Lung (tissue), 12 donors: Measurements from ENCODE around the gene PCSK1. TPM values are rescaled to one million over a fixed set of nuclear protein-coding genes. Genes with fewer than 3 reads are reported as not detected.

ENCODE experiments used
- ATAC-seq: fragments of 200-7000 bp; cut with Tn5 transposase; one replicate; pipeline ENCODE4 v1.9.1; 2020; ENCODE audit warnings: moderate number of reproducible peaks; ENCODE audit not compliant: insufficient read depth, low FRiP score
- DNase-seq, 3 donors: peaks; one replicate each; pipeline ENCODE4 v3.0.0-alpha.2; 2013 to 2017
- H3K27ac ChIP-seq, 2 donors: one replicate each; pipeline ENCODE4 v1.5.1; 2013; ENCODE audit warnings: mild to moderate bottlenecking in 2 of 2, moderate library complexity in 2 of 2, control low read depth in 1 of 2, inconsistent platforms in 1 of 2, low read depth in 1 of 2, low read length in 1 of 2
- H3K27me3 ChIP-seq, 3 donors: one replicate each; pipeline ENCODE4 v1.5.1; 2013; ENCODE audit warnings: low read length in 2 of 3; ENCODE audit not compliant: control insufficient read depth in 3 of 3, insufficient read depth in 3 of 3
- H3K36me3 ChIP-seq, 4 donors: one replicate each; pipeline ENCODE4 v1.5.1; 2013; ENCODE audit warnings: low read length in 4 of 4, mild to moderate bottlenecking in 1 of 4, moderate library complexity in 1 of 4; ENCODE audit not compliant: control insufficient read depth in 4 of 4, insufficient read depth in 4 of 4
- H3K4me1 ChIP-seq, 5 donors: one replicate each; pipeline ENCODE4 v1.5.1; 2013; ENCODE audit warnings: low read length in 5 of 5, mild to moderate bottlenecking in 2 of 5, moderate library complexity in 1 of 5; ENCODE audit not compliant: control insufficient read depth in 5 of 5, insufficient read depth in 5 of 5
- H3K4me3 ChIP-seq: one replicate; pipeline ENCODE4 v1.5.1; 2013; ENCODE audit warnings: mild to moderate bottlenecking, control low read depth, moderate library complexity
- H3K9ac ChIP-seq, 2 donors: one replicate each; pipeline ENCODE4 v1.5.1; 2013; ENCODE audit warnings: low read length in 2 of 2, control low read depth in 1 of 2; ENCODE audit not compliant: insufficient read depth in 1 of 2
- H3K9me3 ChIP-seq, 4 donors: one replicate each; pipeline ENCODE4 v1.5.1; 2013; ENCODE audit warnings: low read length in 3 of 4, mild to moderate bottlenecking in 1 of 4, moderate library complexity in 1 of 4; ENCODE audit not compliant: control insufficient read depth in 4 of 4, insufficient read depth in 3 of 4
- WGBS, 2 donors: extraction: QIAGEN DNeasy Blood & Tissue Kit; methylation state at CpG; one replicate each; pipeline ENCODE4 v1.1.7; 2013; 5-methylcytosine and 5-hydroxymethylcytosine counted together
- polyA plus RNA-seq, 2 donors: library from polyadenylated mRNA; stranded (reverse); fragments of 200-250 nt; gene quantifications; one replicate each; pipeline ENCODE4 v1.2.1, GENCODE V29; 2013
- total RNA-seq, 2 donors: library from RNA; depleted of rRNA in 1 of 2; stranded (reverse); fragments of >200 nt in 1 of 2; gene quantifications; one replicate each; pipeline ENCODE4 v1.2.1, GENCODE V29; 2014 to 2021
- TF ChIP-seq, protein P1 (sequence below): IDR thresholded peaks from 2 replicates; pipeline ENCODE4 v1.5.1; 2012; ENCODE audit warnings: mild to moderate bottlenecking; ENCODE audit errors: control extremely low read depth, extremely low read depth
- donor health status: control.
- donor health status: control.
- donor health status: Bipolar disorder and iron deficiency.
- donor health status: healthy.
- donor health status: DM: yes; HTN: yes; CAD: no.

PCSK1 gene
- total and polyA plus RNA-seq, 4 donors, result 0.08 to 3.3 (median 1.3) TPM

DNA sequence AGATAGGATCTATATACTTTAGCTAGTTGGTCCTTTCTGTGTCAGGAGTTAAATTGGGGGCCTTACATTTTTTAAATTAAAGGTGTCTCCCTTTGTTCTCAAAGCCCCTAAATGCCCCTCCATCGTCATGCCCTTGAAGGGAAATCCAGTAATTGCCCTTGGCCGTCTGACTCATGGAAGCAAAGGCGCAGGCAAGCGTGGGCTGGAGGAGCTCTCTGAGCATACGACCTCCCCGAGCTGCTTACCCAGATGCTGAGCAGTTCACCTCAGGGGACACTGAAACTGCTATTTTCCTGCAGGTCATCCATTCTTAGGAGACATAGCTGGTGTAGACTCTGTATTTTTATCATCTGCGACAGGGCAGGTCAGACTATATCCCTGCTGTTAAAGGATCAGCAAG is 23.0 kb downstream of the PCSK1 start:
- no peak overlapping the region for H3K9ac ChIP-seq
- no peaks in the 10 kb centered on the region for H3K36me3 ChIP-seq
- no peak overlapping the region for H3K27ac ChIP-seq
- no peaks in the 10 kb centered on the region for H3K4me1 ChIP-seq
- 91 to 92% methylated on average over 7 of the region's 7 CpGs for WGBS, 2 donors
- H3K4me3 ChIP-seq, result no peak overlapping the region
- DNase-seq (no peak), ATAC-seq (no peak)
- no peaks in the 10 kb centered on the region for H3K9me3 ChIP-seq
- TF ChIP-seq, protein P1, sequence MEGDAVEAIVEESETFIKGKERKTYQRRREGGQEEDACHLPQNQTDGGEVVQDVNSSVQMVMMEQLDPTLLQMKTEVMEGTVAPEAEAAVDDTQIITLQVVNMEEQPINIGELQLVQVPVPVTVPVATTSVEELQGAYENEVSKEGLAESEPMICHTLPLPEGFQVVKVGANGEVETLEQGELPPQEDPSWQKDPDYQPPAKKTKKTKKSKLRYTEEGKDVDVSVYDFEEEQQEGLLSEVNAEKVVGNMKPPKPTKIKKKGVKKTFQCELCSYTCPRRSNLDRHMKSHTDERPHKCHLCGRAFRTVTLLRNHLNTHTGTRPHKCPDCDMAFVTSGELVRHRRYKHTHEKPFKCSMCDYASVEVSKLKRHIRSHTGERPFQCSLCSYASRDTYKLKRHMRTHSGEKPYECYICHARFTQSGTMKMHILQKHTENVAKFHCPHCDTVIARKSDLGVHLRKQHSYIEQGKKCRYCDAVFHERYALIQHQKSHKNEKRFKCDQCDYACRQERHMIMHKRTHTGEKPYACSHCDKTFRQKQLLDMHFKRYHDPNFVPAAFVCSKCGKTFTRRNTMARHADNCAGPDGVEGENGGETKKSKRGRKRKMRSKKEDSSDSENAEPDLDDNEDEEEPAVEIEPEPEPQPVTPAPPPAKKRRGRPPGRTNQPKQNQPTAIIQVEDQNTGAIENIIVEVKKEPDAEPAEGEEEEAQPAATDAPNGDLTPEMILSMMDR, result no peak
- no peaks in the 10 kb centered on the region for H3K27me3 ChIP-seq

DNA sequence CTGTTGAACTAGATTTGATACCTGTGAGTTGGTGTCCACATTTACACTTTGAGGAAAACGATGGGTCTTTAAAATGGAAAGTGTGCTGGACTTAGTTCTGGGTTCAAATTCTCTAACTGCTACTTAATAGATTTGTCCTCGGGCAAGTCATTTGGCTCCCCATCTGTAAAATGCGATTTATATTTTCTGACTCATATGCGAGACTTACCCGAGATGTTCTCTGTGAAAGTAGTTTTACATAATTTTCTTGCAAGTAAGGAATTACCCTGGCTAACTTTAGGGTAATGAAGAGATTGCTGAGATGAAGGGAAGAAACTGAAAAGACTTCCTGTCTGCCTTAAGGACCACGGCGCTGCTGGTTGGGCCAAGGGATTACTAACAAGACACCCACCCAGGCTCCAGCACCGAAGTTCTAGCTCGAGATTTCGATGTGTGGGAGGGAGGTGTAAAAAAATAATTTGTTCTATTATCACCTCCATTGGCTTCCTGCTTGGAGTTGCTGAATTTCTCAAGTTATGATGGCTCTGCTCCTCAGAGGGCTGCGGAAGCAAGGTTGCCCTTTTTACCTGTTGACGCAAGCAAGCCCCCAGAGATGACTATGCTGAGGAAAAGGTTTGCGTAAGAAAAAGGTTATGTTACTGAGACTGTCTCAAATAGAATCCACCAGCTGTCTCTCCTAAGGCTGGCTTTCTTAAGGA is 24.1 kb downstream of the PCSK1 start:
- H3K36me3 ChIP-seq, result no peaks in the 10 kb centered on the region
- DNase-seq, result no peak
- TF ChIP-seq, protein P1, result no peak
- ATAC-seq, result no peak
- H3K27ac ChIP-seq, result no peak overlapping the region
- WGBS, 2 donors, result 87 to 92% methylated on average over 13 of the region's 13 CpGs
- no peak overlapping the region for H3K4me3 ChIP-seq
- H3K27me3 ChIP-seq, result no peaks in the 10 kb centered on the region
- H3K9ac ChIP-seq, result no peak overlapping the region
- no peaks in the 10 kb centered on the region for H3K9me3 ChIP-seq
- H3K4me1 ChIP-seq, result no peaks in the 10 kb centered on the region

DNA sequence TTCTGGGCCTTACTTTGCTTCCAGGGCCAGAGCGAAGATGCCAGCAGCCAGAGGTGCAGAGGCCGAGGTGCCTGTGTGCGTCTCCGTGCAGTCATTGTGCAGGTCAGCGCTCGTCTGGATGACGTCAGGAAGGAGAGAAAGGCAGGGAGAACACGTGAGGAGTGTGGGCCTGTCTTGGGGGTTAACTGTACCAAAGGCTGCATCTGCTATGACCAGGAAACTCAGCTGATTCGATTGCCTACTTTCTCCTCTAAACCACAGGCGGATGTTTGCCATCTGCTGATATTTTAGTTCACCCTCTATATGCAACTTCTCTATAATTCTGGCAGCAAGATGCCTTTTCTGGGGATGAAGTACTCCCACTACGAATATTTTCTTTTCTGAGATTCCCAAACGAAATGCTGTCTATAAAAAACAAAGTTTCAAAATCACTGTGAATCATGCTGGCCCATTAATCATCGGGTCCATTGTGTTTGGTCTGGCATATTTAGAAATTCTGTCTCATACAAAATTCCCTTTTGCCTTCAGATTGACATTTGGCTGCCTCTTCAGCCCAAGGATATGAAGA is 24.8 kb downstream of the PCSK1 start:
- TF ChIP-seq, protein P1, result no peak
- H3K27me3 ChIP-seq, result no peaks in the 10 kb centered on the region
- H3K9me3 ChIP-seq, result no peaks in the 10 kb centered on the region
- H3K4me1 ChIP-seq, result no peaks in the 10 kb centered on the region
- DNase-seq, result no peak
- H3K4me3 ChIP-seq, result no peak overlapping the region
- 69 to 71% methylated on average over 13 of the region's 13 CpGs for WGBS, 2 donors
- no peaks in the 10 kb centered on the region for H3K36me3 ChIP-seq
- ATAC-seq, result peak; percentile 34
- H3K9ac ChIP-seq, result no peak overlapping the region
- no peak overlapping the region for H3K27ac ChIP-seq
